Ovary (tissue), 3 donors: Measurements from ENCODE around the gene OR52I1.

Source experiments
- CTCF ChIP-seq, 3 donors: fragments of 450-650 bp in 2 of 3; fragments of 200-600 bp in 1 of 3; IDR thresholded peaks; one replicate each; pipeline versions ENCODE4 v1.5.1 to v1.8.0; 2016 to 2022; ENCODE audit warnings: antibody characterized with exemption in 3 of 3, mild to moderate bottlenecking in 1 of 3
- EP300 ChIP-seq: sonication (generic); formaldehyde crosslinking; IDR thresholded peaks from one replicate; pipeline ENCODE4 v1.6.1; 2017; ENCODE audit warnings: antibody characterized with exemption
- POLR2A ChIP-seq: fragments of 450-650 bp; IDR thresholded peaks from one replicate; pipeline ENCODE4 v1.6.1; 2017; ENCODE audit warnings: antibody characterized with exemption, mild to moderate bottlenecking, moderate library complexity
- donor health status: DM: no; HTN: no; CAD: no.

- TF ChIP-seq EP300 (no peak), CTCF (IDR thresholded peaks at IDR 0.05) (no peak), POLR2A (no peak)
These were observed 46.4 kb upstream of the OR52I1 start for GRCh38 chr11:4547416-4547815.
